DOHH2 (cell line): ENCODE measurements around the gene GAD1.

Experiments used
- H3F3A ChIP-seq: fragments of 200-600 bp; sonication (generic), shearing (Covaris generic); 2 replicates; pipeline ENCODE4 v1.6.0; 2016; ENCODE audit warnings: antibody characterized with exemption, mild to moderate bottlenecking; ENCODE audit not compliant: control insufficient read depth, insufficient read depth
- H3K27ac ChIP-seq: fragments of 200-600 bp; sonication (generic); 2 replicates; pipeline ENCODE4 v1.5.1; 2014; ENCODE audit warnings: low read depth, mild to moderate bottlenecking, low read length, moderate library complexity
- H3K27me3 ChIP-seq: fragments of 200-600 bp; sonication (generic); 2 replicates; pipeline ENCODE4 v1.6.1; 2014; ENCODE audit warnings: mild to moderate bottlenecking, low read length, mixed read lengths; ENCODE audit not compliant: control insufficient read depth
- H3K36me3 ChIP-seq: fragments of 200-600 bp; sonication (generic); 2 replicates; pipeline ENCODE4 v1.6.1; 2014; ENCODE audit warnings: mild to moderate bottlenecking, low read length, moderate library complexity, mixed read lengths; ENCODE audit not compliant: control insufficient read depth
- H3K4me1 ChIP-seq: fragments of 200-600 bp; sonication (generic); 2 replicates; pipeline ENCODE4 v1.6.1; 2014; ENCODE audit warnings: mild to moderate bottlenecking, low read length, mixed read lengths; ENCODE audit not compliant: control insufficient read depth
- H3K4me2 ChIP-seq: fragments of 200-600 bp; sonication (generic); 2 replicates; pipeline ENCODE4 v1.6.0; 2014; ENCODE audit warnings: mild to moderate bottlenecking, low read length, moderate library complexity
- H3K4me3 ChIP-seq: fragments of 200-600 bp; sonication (generic); 2 replicates; pipeline ENCODE4 v1.5.1; 2014; ENCODE audit warnings: mild to moderate bottlenecking, low read length, mixed read lengths
- H3K79me2 ChIP-seq: fragments of 200-600 bp; sonication (generic); 2 replicates; pipeline ENCODE4 v1.6.1; 2014; ENCODE audit warnings: mild to moderate bottlenecking, low read length, mixed read lengths; ENCODE audit not compliant: control insufficient read depth
- H3K9me2 ChIP-seq: fragments of 200-600 bp; sonication (generic); replicated peaks from 2 replicates; pipeline ENCODE4 v1.6.1; 2014; ENCODE audit warnings: mild to moderate bottlenecking, low read length, mixed read lengths; ENCODE audit not compliant: control insufficient read depth
- H3K9me3 ChIP-seq: fragments of 200-600 bp; sonication (generic); 2 replicates; pipeline ENCODE4 v1.6.1; 2014; ENCODE audit warnings: antibody characterized with exemption, low read length, mixed read lengths; ENCODE audit not compliant: control insufficient read depth, insufficient read depth
- H4K20me1 ChIP-seq: fragments of 200-600 bp; sonication (generic); 2 replicates; pipeline ENCODE4 v1.6.0; 2014; ENCODE audit warnings: low read depth, mild to moderate bottlenecking, antibody characterized with exemption, low read length, moderate library complexity; ENCODE audit not compliant: control insufficient read depth, insufficient read depth
- CTCF ChIP-seq: fragments of 200-600 bp; sonication (generic); IDR thresholded peaks from one replicate; pipeline ENCODE4 v1.5.1; 2014; ENCODE audit warnings: antibody characterized with exemption, mild to moderate bottlenecking, low read depth, low read length; ENCODE audit not compliant: poor library complexity, severe bottlenecking
- EZH2phosphoT487 ChIP-seq: fragments of 200-600 bp; sonication (generic); IDR thresholded peaks from 2 replicates; pipeline ENCODE4 v1.6.1; 2017; ENCODE audit warnings: borderline replicate concordance, mild to moderate bottlenecking, antibody characterized with exemption, low read length, moderate library complexity, mixed read lengths

The GAD1 gene

GRCh38 chr2:170881840-170882239 is 65.2 kb downstream of the GAD1 start:
- H3K27me3 ChIP-seq: peaks cover 13% of the 10 kb centered on the region
- TF ChIP-seq CTCF (no peak), EZH2phosphoT487 (no peak)

GRCh38 chr2:170882758-170883157 is 66.1 kb downstream of the GAD1 start:
- no peaks in the 10 kb centered on the region for H3K79me2 ChIP-seq
- no peaks in the 10 kb centered on the region for H4K20me1 ChIP-seq
- no peaks in the 10 kb centered on the region for H3F3A ChIP-seq
- no peaks in the 10 kb centered on the region for H3K36me3 ChIP-seq
- H3K9me2 ChIP-seq: no peaks in the 10 kb centered on the region
- no peak overlapping the region for H3K27ac ChIP-seq
- peaks cover 4% of the 10 kb centered on the region; the same call in 1 of the 2 replicates for H3K4me1 ChIP-seq
- no peak overlapping the region for H3K4me3 ChIP-seq
- no peak overlapping the region for H3K4me2 ChIP-seq
- H3K27me3 ChIP-seq: peaks cover 11% of the 10 kb centered on the region
- TF ChIP-seq EZH2phosphoT487 (no peak), CTCF (no peak)
- no peaks in the 10 kb centered on the region for H3K9me3 ChIP-seq

More at GRCh38 chr2:170881840-170882239, 65.2 kb downstream of the GAD1 start:
- no peaks in the 10 kb centered on the region for H3K9me3 ChIP-seq
- no peak overlapping the region for H3K27ac ChIP-seq
- no peaks in the 10 kb centered on the region for H3K36me3 ChIP-seq
- peaks cover 4% of the 10 kb centered on the region; the same call in 1 of the 2 replicates for H3K4me1 ChIP-seq
- no peaks in the 10 kb centered on the region for H3F3A ChIP-seq
- H3K9me2 ChIP-seq: no peaks in the 10 kb centered on the region
- no peaks in the 10 kb centered on the region for H3K79me2 ChIP-seq
- H3K4me2 ChIP-seq: no peak overlapping the region
- no peak overlapping the region for H3K4me3 ChIP-seq
- no peaks in the 10 kb centered on the region for H4K20me1 ChIP-seq

GRCh38 chr2:170883683-170884082 is 67.0 kb downstream of the GAD1 start:
- Histone ChIP-seq H3K79me2 (no peaks in the 10 kb centered on the region), H3K9me3 (no peaks in the 10 kb centered on the region), H3K4me2 (no peak overlapping the region), H3F3A (no peaks in the 10 kb centered on the region), H3K27ac (no peak overlapping the region), H4K20me1 (no peaks in the 10 kb centered on the region), H3K36me3 (no peaks in the 10 kb centered on the region), H3K4me3 (no peak overlapping the region), H3K4me1 (peaks cover 4% of the 10 kb centered on the region; the same call in 1 of the 2 replicates), H3K9me2 (no peaks in the 10 kb centered on the region), H3K27me3 (peaks cover 11% of the 10 kb centered on the region)
- TF ChIP-seq EZH2phosphoT487 (no peak), CTCF (no peak)
